ENCODE results near the gene LRRC26.

DNA sequence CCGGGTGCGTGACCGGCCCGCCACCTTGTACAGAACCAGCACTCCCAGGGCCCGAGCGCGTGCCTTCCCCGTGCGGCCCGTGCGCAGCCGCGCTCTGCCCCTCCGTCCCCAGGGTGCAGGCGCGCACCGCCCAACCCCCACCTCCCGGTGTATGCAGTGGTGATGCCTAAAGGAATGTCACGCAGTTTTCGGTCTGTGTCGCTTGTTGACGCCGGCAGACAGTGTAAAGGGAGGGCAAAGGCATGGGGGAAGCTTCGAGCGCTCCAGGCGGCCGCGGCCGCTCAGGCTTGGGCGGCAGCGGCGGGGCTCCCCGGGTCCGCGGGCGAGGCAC is 1.3 kb downstream of the LRRC26 start:
- TF ChIP-seq POLR2A (IDR thresholded peaks at IDR 0.05; ENCODE audit: low read length), result no peak
- no peak for TF ChIP-seq GATA1 (IDR thresholded peaks at IDR 0.05; ENCODE audit: low read depth, low read length)

All from erythroblast (primary cell).